Glutamatergic neuron (in vitro differentiated cells): ENCODE data around the gene KRTAP10-2. TPM values are rescaled to one million over a fixed set of nuclear protein-coding genes. Genes with fewer than 3 reads are reported as not detected.

ENCODE experiments used
- DNase-seq: peaks from one replicate; pipeline ENCODE4 v3.0.0; 2022
- H3K27ac Mint-ChIP-seq: one replicate; pipeline ENCODE4 v1.8.0; 2020; ENCODE audit warnings: mild to moderate bottlenecking, mixed read lengths, inconsistent platforms; ENCODE audit not compliant: unreplicated experiment
- H3K27me3 Mint-ChIP-seq: one replicate; pipeline ENCODE4 v1.8.0; 2020; ENCODE audit warnings: mild to moderate bottlenecking, moderate library complexity, mixed read lengths, inconsistent platforms; ENCODE audit not compliant: unreplicated experiment
- H3K36me3 Mint-ChIP-seq: one replicate; pipeline ENCODE4 v1.8.0; 2020; ENCODE audit warnings: mild to moderate bottlenecking, mixed read lengths, inconsistent platforms; ENCODE audit not compliant: unreplicated experiment
- H3K4me1 Mint-ChIP-seq: one replicate; pipeline ENCODE4 v1.8.0; 2020; ENCODE audit warnings: mild to moderate bottlenecking, low read depth, mixed read lengths, inconsistent platforms; ENCODE audit not compliant: unreplicated experiment
- H3K4me3 Mint-ChIP-seq: one replicate; pipeline ENCODE4 v1.8.0; 2020; ENCODE audit warnings: mild to moderate bottlenecking, mixed read lengths, inconsistent platforms; ENCODE audit not compliant: unreplicated experiment
- H3K9me3 Mint-ChIP-seq: one replicate; pipeline ENCODE4 v1.8.0; 2020; ENCODE audit warnings: mild to moderate bottlenecking, moderate library complexity, mixed read lengths, inconsistent platforms; ENCODE audit not compliant: unreplicated experiment
- CTCF ChIP-seq: fragments of 200-600 bp; sonication (generic); IDR thresholded peaks from one replicate; pipeline ENCODE4 v1.5.0; 2021; ENCODE audit not compliant: partially characterized antibody, unreplicated experiment
- total RNA-seq: library from RNA; stranded (reverse); fragmentation: NEBNext Ultra II Directional; extraction: Animal tissue kit (Norgen Biotek cat#: 25700); gene quantifications from one replicate; pipeline ENCODE4 v1.2.1, GENCODE V29; 2021; ENCODE audit not compliant: unreplicated experiment

The KRTAP10-2 gene
- total RNA-seq, 1 donor from 2014 or later: not detected

GRCh38 chr21:44522753-44523204 lies 28.5 kb downstream of the KRTAP10-2 start:
- H3K4me3 Mint-ChIP-seq: no peak overlapping the region
- no peaks in the 10 kb centered on the region for H3K4me1 Mint-ChIP-seq

DNA sequence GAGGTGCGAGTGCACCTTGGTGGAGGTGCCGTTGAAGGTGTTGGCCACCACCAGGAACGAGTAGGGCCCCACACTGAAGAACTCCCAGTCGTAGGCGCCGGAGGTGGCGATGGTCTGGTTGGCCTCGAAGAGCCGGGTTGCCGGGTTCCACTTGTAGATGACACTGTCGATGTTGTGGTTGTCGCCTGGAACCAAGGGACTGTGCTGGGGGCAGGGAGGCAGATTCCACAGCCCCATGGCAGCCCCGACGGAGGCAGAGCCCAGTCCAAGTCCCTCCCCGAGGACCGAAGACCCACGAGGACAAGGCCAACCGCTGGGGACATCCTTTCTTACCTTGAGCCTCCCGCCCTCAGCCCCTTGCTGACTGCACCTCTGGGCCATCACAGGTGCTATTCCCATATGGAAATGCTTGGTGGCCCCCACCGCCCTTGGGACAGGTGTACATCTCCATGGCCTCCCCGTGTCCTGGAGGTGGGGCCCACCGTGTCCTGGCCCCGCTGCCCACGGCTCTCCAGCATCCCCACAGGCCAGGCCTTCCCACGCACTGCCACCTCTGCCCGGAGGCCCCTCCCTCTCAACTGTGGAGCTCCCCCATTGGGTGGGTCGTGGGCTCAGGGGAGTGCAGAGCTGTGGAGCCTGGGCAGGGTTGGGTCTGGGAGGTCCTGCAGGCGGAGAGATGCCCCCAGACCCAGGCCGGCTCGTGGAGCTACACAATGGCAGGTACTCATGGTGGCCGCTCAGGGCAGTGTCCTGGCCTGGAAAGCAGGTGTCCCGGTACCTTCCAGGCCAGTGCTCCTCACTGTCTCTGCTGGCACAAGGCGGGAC lies 29.2 kb downstream of the KRTAP10-2 start:
- peaks cover 9% of the 10 kb centered on the region for H3K9me3 Mint-ChIP-seq
- H3K4me3 Mint-ChIP-seq: no peak overlapping the region
- no peaks in the 10 kb centered on the region for H3K4me1 Mint-ChIP-seq
- peak; percentile 13 for DNase-seq
- H3K27ac Mint-ChIP-seq: no peak overlapping the region
- peaks cover under 1% of the 10 kb centered on the region for H3K36me3 Mint-ChIP-seq
- TF ChIP-seq CTCF: no peak
- peaks cover 5% of the 10 kb centered on the region for H3K27me3 Mint-ChIP-seq

More at GRCh38 chr21:44522753-44523204, 28.5 kb downstream of the KRTAP10-2 start:
- TF ChIP-seq CTCF: no peak
- Mint-ChIP-seq H3K36me3 (no peaks in the 10 kb centered on the region), H3K27me3 (peaks cover 5% of the 10 kb centered on the region), H3K27ac (no peak overlapping the region), H3K9me3 (peaks cover 9% of the 10 kb centered on the region)
- DNase-seq: peak; percentile 28

GRCh38 chr21:44521301-44521927 lies 29.9 kb downstream of the KRTAP10-2 start:
- H3K9me3 Mint-ChIP-seq: peaks cover 12% of the 10 kb centered on the region
- H3K36me3 Mint-ChIP-seq: peaks cover 4% of the 10 kb centered on the region
- H3K4me3 Mint-ChIP-seq: no peak overlapping the region
- H3K4me1 Mint-ChIP-seq: no peaks in the 10 kb centered on the region
- TF ChIP-seq CTCF: no peak
- peak; percentile 12 for DNase-seq
- no peak overlapping the region for H3K27ac Mint-ChIP-seq
- peaks cover 4% of the 10 kb centered on the region for H3K27me3 Mint-ChIP-seq

- H3K27me3 Mint-ChIP-seq: peaks cover 4% of the 10 kb centered on the region
- H3K4me1 Mint-ChIP-seq: no peaks in the 10 kb centered on the region
- DNase-seq: peak; percentile 11
- H3K4me3 Mint-ChIP-seq: no peak overlapping the region
- peaks cover 4% of the 10 kb centered on the region for H3K36me3 Mint-ChIP-seq
- H3K27ac Mint-ChIP-seq: no peak overlapping the region
- no peak for TF ChIP-seq CTCF
- peaks cover 12% of the 10 kb centered on the region for H3K9me3 Mint-ChIP-seq
These were observed 30.7 kb downstream of the KRTAP10-2 start for GRCh38 chr21:44520326-44521300.
